K562 (cell line): ENCODE measurements around the gene OLFML3. TPM values are rescaled to one million over a fixed set of nuclear protein-coding genes. Genes with fewer than 3 reads are reported as not detected.
"Not testable (repeated sequence)": the region's sequence is repeated elsewhere in the genome, so short reads cannot be mapped to it uniquely, and the experiment has no call there.

ENCODE experiments used
- ATAC-seq: fragments of 200-7000 bp; cut with Tn5 transposase; 3 replicates; pipeline ENCODE4 v1.9.1; 2020; ENCODE audit warnings: moderate library complexity
- BruUV-seq: library from RNA; stranded (reverse); fragments of 400-500 nt; replicated peaks from 2 replicates; lab custom pipeline; 2021; lab: Mats Ljungman, UMichigan
- CTCF ChIA-PET: fragments of 300-600 bp; formaldehyde crosslinking; extraction: SDS; loops from one replicate; lab custom pipeline; 2021; ENCODE audit warnings: low intra/inter-chr PET ratio; lab: Yijun Ruan, JAX
- POLR2A ChIA-PET: fragments of 300-600, 350-650 bp; sonication (Branson Sonifier 250); formaldehyde crosslinking; extraction: SDS; loops from one replicate; lab custom pipeline; 2021; ENCODE audit warnings: antibody characterized with exemption, inconsistent platforms; lab: Yijun Ruan, JAX
- DNase-seq, 4 experiments: peaks; one replicate each; pipeline versions ENCODE4 v3.0.0 to v3.0.0-alpha.2; 2011 to 2018; ENCODE audit warnings: low spot score in 3 of 4, mixed read lengths in 3 of 4; ENCODE audit errors: extremely low read depth in 1 of 4
- FAIRE-seq: peaks from 2 replicates; lab custom pipeline; 2011; peaks lifted over from hg19 to GRCh38; lab: Jason Lieb, UNC
- H2AFZ ChIP-seq: 2 replicates; pipeline ENCODE4 v1.6.0; 2011; ENCODE audit warnings: low read depth, low read length, control low read depth, inconsistent platforms
- H3K27ac ChIP-seq: fragments of 200-600 bp; 3 replicates; pipeline ENCODE4 v1.8.0; 2011; ENCODE audit warnings: low read depth, mild to moderate bottlenecking, control low read depth, inconsistent platforms, low read length, moderate library complexity, mixed read lengths; ENCODE audit errors: extremely low read depth
- H3K27me3 ChIP-seq, 2 experiments: fragments of 300-600 bp in 1 of 2; 2 replicates in 1 of 2; 3 replicates in 1 of 2; pipeline versions ENCODE4 v1.6.0 to v1.8.0; 2011; ENCODE audit warnings: inconsistent platforms in 2 of 2, low read length in 2 of 2, mild to moderate bottlenecking in 1 of 2, mixed read lengths in 1 of 2, moderate library complexity in 1 of 2; ENCODE audit not compliant: control insufficient read depth in 2 of 2, insufficient read depth in 2 of 2
- H3K36me3 ChIP-seq: fragments of 300-600 bp; 3 replicates; pipeline ENCODE4 v1.8.0; 2011; ENCODE audit warnings: mild to moderate bottlenecking, low read length, inconsistent platforms; ENCODE audit not compliant: control insufficient read depth, insufficient read depth
- H3K4me1 ChIP-seq, 2 experiments: fragments of 200-600 bp in 1 of 2; replicated peaks in 1 of 2; 2 replicates in 1 of 2; 3 replicates in 1 of 2; pipeline versions ENCODE4 v1.5.1 to v1.8.0; 2011; ENCODE audit warnings: inconsistent platforms in 2 of 2, low read length in 2 of 2, mild to moderate bottlenecking in 1 of 2, mixed read lengths in 1 of 2, moderate library complexity in 1 of 2; ENCODE audit not compliant: control insufficient read depth in 2 of 2, insufficient read depth in 2 of 2
- H3K4me2 ChIP-seq: 2 replicates; pipeline ENCODE4 v1.6.1; 2011; ENCODE audit warnings: low read length, control low read depth, inconsistent platforms, mixed read lengths; ENCODE audit not compliant: insufficient read depth
- H3K4me3 ChIP-seq: fragments of 200-600 bp; sonication (generic), shearing (Covaris generic); 2 replicates; pipeline ENCODE4 v1.5.1; 2016; ENCODE audit warnings: control low read depth, inconsistent platforms
- H3K79me2 ChIP-seq: fragments of 200-600 bp; 3 replicates; pipeline ENCODE4 v1.8.0; 2011; ENCODE audit warnings: low read length, inconsistent platforms; ENCODE audit not compliant: control insufficient read depth, insufficient read depth
- H3K9ac ChIP-seq, 2 experiments: 2 replicates each; pipeline versions ENCODE4 v1.6.0 to v1.6.1; 2011; ENCODE audit warnings: low read depth in 2 of 2, low read length in 2 of 2, control low read depth in 1 of 2, inconsistent platforms in 1 of 2, mild to moderate bottlenecking in 1 of 2, mixed read lengths in 1 of 2; ENCODE audit not compliant: insufficient read depth in 1 of 2
- H3K9me1 ChIP-seq: one replicate; pipeline ENCODE4 v1.6.0; 2011; ENCODE audit warnings: inconsistent platforms, mild to moderate bottlenecking, low read length, moderate library complexity; ENCODE audit not compliant: control insufficient read depth, insufficient read depth
- H3K9me3 ChIP-seq: replicated peaks from 2 replicates; pipeline ENCODE4 v1.5.1; 2011; ENCODE audit warnings: low read depth, low read length, inconsistent platforms; ENCODE audit not compliant: control insufficient read depth, insufficient read depth
- H4K20me1 ChIP-seq: replicated peaks from 2 replicates; pipeline ENCODE4 v1.6.1; 2011; ENCODE audit warnings: low read length, inconsistent platforms, mixed read lengths; ENCODE audit not compliant: control insufficient read depth, insufficient read depth
- CTCF ChIP-seq, 3 experiments: IDR thresholded peaks in 2 of 3; conservative IDR thresholded peaks in 1 of 3; 2 replicates each; pipeline ENCODE4 v1.5.1; 2011 to 2012; ENCODE audit warnings: low read length in 3 of 3, mild to moderate bottlenecking in 3 of 3, control low read depth in 2 of 3, improper control_type of control experiment in 1 of 3, inconsistent platforms in 1 of 3, low read depth in 1 of 3, mixed read lengths in 1 of 3, moderate library complexity in 1 of 3; ENCODE audit not compliant: insufficient read depth in 2 of 3
- ETV1 ChIP-seq: fragments of 450-650 bp; conservative IDR thresholded peaks from 2 replicates; pipeline ENCODE4 v1.6.1; 2016; ENCODE audit warnings: missing genetic modification characterization, control low read depth, low read depth, missing compliant biosample characterization
- RREB1 ChIP-seq: fragments of 250-450 bp; sonication (Bioruptor Pico); IDR thresholded peaks from 2 replicates; pipeline ENCODE4 v1.4.0; 2020
- SMARCA4 ChIP-seq: fragments of 450-650 bp; IDR thresholded peaks from 2 replicates; pipeline ENCODE4 v1.6.1; 2016
- SPI1 ChIP-seq: IDR thresholded peaks from 2 replicates; pipeline ENCODE4 v1.6.1; 2011; ENCODE audit warnings: low read depth, low read length, control low read depth, borderline replicate concordance
- ZNF431 ChIP-seq: sonication (generic); formaldehyde crosslinking; IDR thresholded peaks from 2 replicates; pipeline ENCODE4 v1.8.0; 2022; ENCODE audit warnings: mild to moderate bottlenecking, missing genetic modification reagents
- WGBS: fragments of 100-300 bp; shearing (Covaris generic); methylation state at CpG from one replicate; pipeline ENCODE4 v1.1.6; 2016; ENCODE audit warnings: low coverage, mixed read lengths; ENCODE audit not compliant: insufficient coverage; ENCODE audit errors: missing lambda C conversion rate; 5-methylcytosine and 5-hydroxymethylcytosine counted together
- in situ Hi-C: fragments of 300-500 bp; cut with MboI; formaldehyde crosslinking; loops from 4 replicates; pipeline ENCODE4 v1.15.0; 2018; ENCODE audit warnings: inconsistent platforms, mixed read lengths
- intact Hi-C: fragments of 100-400 bp; cut with micrococcal nuclease; formaldehyde crosslinking; loops from 2 replicates; pipeline ENCODE4 v1.14.2; 2022
- polyA plus RNA-seq, 8 experiments: library from polyadenylated mRNA; depleted of rRNA in 4 of 8; stranded (reverse) in 5 of 8; unstranded in 3 of 8; fragments of >200 nt; fragmentation: Nextera tagmentation in 2 of 8; fragmentation: Illumina TruSeq in 1 of 8; extraction: Ambion mirVana in 2 of 8; extraction: Trizol in 1 of 8; gene quantifications; 2 replicates each; pipeline versions ENCODE4 v1.2.1 to v1.2.3, GENCODE V29; 2011 to 2014; ENCODE audit warnings: inconsistent platforms in 1 of 8, missing spikeins in 1 of 8
- total RNA-seq, 7 experiments: library from RNA; depleted of rRNA in 6 of 7; stranded (reverse); fragments of >200 nt in 6 of 7; fragmentation: Illumina TruSeq in 2 of 7; extraction: Trizol in 2 of 7; gene quantifications; 2 replicates each; pipeline versions ENCODE4 v1.2.1 to v1.2.3, GENCODE V29; 2011 to 2021; ENCODE audit warnings: low replicate concordance in 1 of 7

Gene OLFML3
- total and polyA plus RNA-seq, 9 of the 15 experiments (the other 6 are each of a cell fraction or from before 2014, with no cell fraction given) = 0.07 to 0.13 (median 0.07) TPM; not detected in 6

- in situ Hi-C loops, H2AFZ ChIP-seq, DNase-seq, H3K9me3 ChIP-seq, BruUV-seq, FAIRE-seq, H3K9ac ChIP-seq, H3K79me2 ChIP-seq, H3K36me3 ChIP-seq, H3K27ac ChIP-seq, POLR2A ChIA-PET, H3K9me1 ChIP-seq, CTCF ChIA-PET, H3K4me3 ChIP-seq, H3K4me1 ChIP-seq, intact Hi-C loops, H3K4me2 ChIP-seq, H4K20me1 ChIP-seq: not testable (repeated sequence)
- peaks cover 29 to 31% of the 10 kb centered on the region in 2 experiments for H3K27me3 ChIP-seq
- TF ChIP-seq SPI1 = 0 out of 2 replicates have a peak, but pooled peaks have one; percentile 11
- TF ChIP-seq ZNF431 (CRISPR knock-in tag) = peak; percentile 96
- TF ChIP-seq, all 486 proteins: peak for 2; not testable (repeated sequence) for 484
- WGBS = 0% methylated on average over 4 of the region's 4 CpGs
- ATAC-seq = not testable (repeated sequence)
These were observed 27.6 kb downstream of the OLFML3 start for GRCh38 chr1:114006825-114007224.

GRCh38 chr1:114008480-114008941 lies 29.2 kb downstream of the OLFML3 start:
- WGBS = 0% methylated on average over 2 of the region's 2 CpGs
- no peak overlapping the region for H3K4me2 ChIP-seq
- intact Hi-C loops (no loop called here), in situ Hi-C loops (no loop called here)
- no TSS peak for BruUV-seq
- H3K9me3 ChIP-seq = peaks cover 9% of the 10 kb centered on the region; the same call in 1 of the 2 replicates
- ATAC-seq (no peak), FAIRE-seq (no peak), DNase-seq (no peak)
- no peak overlapping the region for H3K4me3 ChIP-seq
- no peaks in the 10 kb centered on the region for H4K20me1 ChIP-seq
- H3K36me3 ChIP-seq = no peaks in the 10 kb centered on the region
- no peaks in the 10 kb centered on the region for H3K9me1 ChIP-seq
- no peak overlapping the region for H2AFZ ChIP-seq
- peaks cover 14 to 20% of the 10 kb centered on the region in 2 experiments; a peak in 3 of 5 replicates for H3K27me3 ChIP-seq
- CTCF ChIA-PET = no interaction called here
- H3K9ac ChIP-seq = no peak overlapping the region
- no peaks in the 10 kb centered on the region for H3K79me2 ChIP-seq
- POLR2A ChIA-PET = no interaction called here
- H3K27ac ChIP-seq = no peak overlapping the region
- H3K4me1 ChIP-seq = no peaks in the 10 kb centered on the region
- TF ChIP-seq CTCF (IDR thresholded peaks at IDR 0.05 in 2 of 3, conservative IDR thresholded peaks at IDR 0.05 in 1 of 3; ENCODE audit: insufficient read depth in 2 of 3, low read depth in 1 of 3, low read length in 3 of 3) = no peak
- no peak for TF ChIP-seq ETV1 (tag)
- TF ChIP-seq RREB1 (CRISPR knock-in tag) = no peak
- no peak for TF ChIP-seq SMARCA4
